ENCODE data around the gene SDK1.

- no peak for TF ChIP-seq POLR2A (IDR thresholded peaks at IDR 0.05; ENCODE audit: low read length)
- TF ChIP-seq GATA1 (IDR thresholded peaks at IDR 0.05; ENCODE audit: low read depth, low read length) = no peak
These were observed 138.4 kb downstream of the SDK1 start for GRCh38 chr7:3439333-3440030.
